T-helper 1 cell treated with Interleukin-12 subunit alpha and Interleukin-12 subunit beta and Interleukin-4 antibody, amounts not matched to agents 30 μg/mL and 1 μg/mL, for 36 hours (primary cell): ENCODE measurements around the gene TMEM182.

ENCODE experiments used
- H3K27ac Mint-ChIP-seq: one replicate; pipeline ENCODE4 v1.8.0; 2021; ENCODE audit warnings: mild to moderate bottlenecking, mixed read lengths
- H3K27me3 Mint-ChIP-seq: one replicate; pipeline ENCODE4 v1.8.0; 2021; ENCODE audit warnings: low read depth, mixed read lengths
- H3K36me3 Mint-ChIP-seq: one replicate; pipeline ENCODE4 v1.8.0; 2021; ENCODE audit warnings: low read depth, mixed read lengths
- H3K4me1 Mint-ChIP-seq: one replicate; pipeline ENCODE4 v1.8.0; 2021; ENCODE audit warnings: low read depth, mixed read lengths
- H3K4me3 Mint-ChIP-seq: one replicate; pipeline ENCODE4 v1.8.0; 2021; ENCODE audit warnings: mild to moderate bottlenecking, moderate library complexity, mixed read lengths
- H3K9me3 Mint-ChIP-seq: one replicate; pipeline ENCODE4 v1.8.0; 2021; ENCODE audit warnings: mixed read lengths

TMEM182 gene

GRCh38 chr2:102749938-102750337, 11.9 kb upstream of the TMEM182 start:
- H3K4me3 Mint-ChIP-seq = no peak overlapping the region
- no peaks in the 10 kb centered on the region for H3K36me3 Mint-ChIP-seq
- no peaks in the 10 kb centered on the region for H3K4me1 Mint-ChIP-seq
- no peak overlapping the region for H3K27ac Mint-ChIP-seq
- H3K27me3 Mint-ChIP-seq = peaks cover 6% of the 10 kb centered on the region
- no peaks in the 10 kb centered on the region for H3K9me3 Mint-ChIP-seq

DNA sequence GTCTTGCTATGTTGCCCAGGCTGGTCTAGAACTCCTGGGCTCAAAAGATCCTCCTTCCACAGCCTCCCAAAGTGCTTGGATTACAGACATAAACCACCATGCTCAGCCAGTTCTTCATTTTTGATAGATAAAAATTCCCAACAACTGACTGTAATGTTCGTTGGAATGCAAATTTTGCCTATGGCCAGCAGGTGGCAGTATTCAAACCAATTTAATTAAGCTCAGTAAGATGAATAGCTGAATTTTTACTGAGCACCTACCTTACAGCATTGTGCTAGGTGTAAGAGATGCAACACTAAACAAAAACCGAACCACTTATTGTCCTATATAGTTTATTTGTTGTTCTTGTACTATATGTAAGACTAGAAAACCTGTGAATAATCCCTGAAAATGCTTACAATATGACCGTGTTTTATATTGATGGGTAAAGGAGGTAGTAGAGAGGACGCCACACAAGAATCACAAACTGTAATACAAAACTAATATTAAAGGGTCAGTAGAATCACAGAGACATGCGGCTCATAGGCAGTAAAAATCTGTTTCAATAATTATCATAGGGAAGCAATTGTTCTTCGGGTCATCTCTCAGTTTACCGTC, 8.2 kb upstream of the TMEM182 start:
- Mint-ChIP-seq H3K4me1 (no peaks in the 10 kb centered on the region), H3K27ac (no peak overlapping the region), H3K4me3 (no peak overlapping the region), H3K9me3 (no peaks in the 10 kb centered on the region), H3K36me3 (no peaks in the 10 kb centered on the region), H3K27me3 (no peaks in the 10 kb centered on the region)

DNA sequence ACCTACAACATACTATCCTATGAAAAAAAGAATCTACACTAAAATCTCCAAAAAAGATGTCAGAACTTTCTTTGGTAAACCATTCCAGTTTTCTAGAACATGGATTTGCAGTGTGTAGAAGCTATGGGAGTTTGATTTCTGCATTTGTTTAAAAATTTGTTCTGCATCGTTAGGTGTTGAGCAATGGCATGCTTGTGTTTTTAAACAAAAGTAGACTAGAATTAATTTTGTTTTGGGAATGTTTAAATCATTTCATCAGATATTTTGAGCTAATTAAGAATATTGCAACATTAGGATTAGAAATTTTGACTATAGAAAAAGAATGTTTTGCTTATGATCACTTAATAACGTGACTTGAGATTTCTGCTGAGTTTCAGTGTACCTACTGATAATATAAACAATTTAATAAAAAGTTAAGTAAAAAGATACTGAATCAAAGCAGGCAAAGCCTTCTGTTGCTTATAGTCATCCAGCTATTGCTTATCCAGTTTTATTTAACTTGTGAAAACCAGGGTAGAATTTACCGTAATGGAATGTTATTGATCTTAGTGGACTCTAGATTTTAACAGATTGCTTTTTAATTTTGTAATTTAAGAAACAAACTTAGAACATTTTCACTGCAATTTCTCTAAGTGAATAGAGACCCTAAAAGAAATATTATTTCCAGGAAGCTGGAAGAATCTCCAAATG, 7.2 kb upstream of the TMEM182 start:
- Mint-ChIP-seq H3K36me3 (no peaks in the 10 kb centered on the region), H3K27me3 (no peaks in the 10 kb centered on the region), H3K4me1 (no peaks in the 10 kb centered on the region), H3K9me3 (no peaks in the 10 kb centered on the region), H3K4me3 (no peak overlapping the region), H3K27ac (no peak overlapping the region)

DNA sequence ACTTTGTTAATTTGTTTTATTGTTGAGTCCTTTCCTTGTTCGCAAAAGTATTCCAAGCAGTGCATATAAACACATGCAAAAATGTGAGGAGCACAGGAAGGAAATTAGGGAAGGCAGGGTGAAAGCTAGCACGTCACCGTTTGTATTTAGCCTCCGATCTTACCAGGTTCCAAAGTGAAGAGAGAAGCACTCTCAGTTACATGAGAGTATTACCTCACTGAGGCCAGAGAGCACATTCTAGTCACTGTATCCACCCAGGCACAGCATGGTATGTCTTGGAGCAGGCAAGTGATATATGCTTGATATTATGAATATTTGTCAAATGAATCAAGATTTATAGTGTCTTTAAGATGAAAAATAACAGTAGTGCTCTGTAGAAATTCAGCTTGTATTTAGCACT, 6.5 kb upstream of the TMEM182 start:
- Mint-ChIP-seq H3K27ac (no peak overlapping the region), H3K36me3 (no peaks in the 10 kb centered on the region), H3K9me3 (no peaks in the 10 kb centered on the region), H3K4me3 (no peak overlapping the region), H3K27me3 (no peaks in the 10 kb centered on the region), H3K4me1 (no peaks in the 10 kb centered on the region)

DNA sequence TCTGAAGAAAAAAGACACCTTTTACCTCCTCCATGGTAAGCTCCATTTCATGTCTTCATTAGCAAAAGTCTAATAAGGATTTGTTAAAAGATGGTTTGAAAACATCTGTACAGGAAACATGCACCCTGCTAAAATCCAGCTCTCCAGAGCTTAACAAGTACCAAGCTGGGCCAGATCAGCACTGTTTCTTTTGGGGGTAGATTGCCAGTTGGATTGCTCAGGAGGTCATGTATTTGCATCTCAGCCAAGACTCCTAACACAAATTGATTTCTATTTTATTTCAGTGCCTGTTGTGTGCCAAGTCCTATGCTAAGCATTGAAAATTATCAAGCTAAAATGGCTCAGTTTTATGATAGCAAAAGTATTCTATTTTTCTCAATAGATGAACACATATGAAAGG, 3.4 kb upstream of the TMEM182 start:
- Mint-ChIP-seq H3K27me3 (no peaks in the 10 kb centered on the region), H3K9me3 (no peaks in the 10 kb centered on the region), H3K4me3 (no peak overlapping the region), H3K27ac (no peak overlapping the region), H3K4me1 (no peaks in the 10 kb centered on the region), H3K36me3 (no peaks in the 10 kb centered on the region)

DNA sequence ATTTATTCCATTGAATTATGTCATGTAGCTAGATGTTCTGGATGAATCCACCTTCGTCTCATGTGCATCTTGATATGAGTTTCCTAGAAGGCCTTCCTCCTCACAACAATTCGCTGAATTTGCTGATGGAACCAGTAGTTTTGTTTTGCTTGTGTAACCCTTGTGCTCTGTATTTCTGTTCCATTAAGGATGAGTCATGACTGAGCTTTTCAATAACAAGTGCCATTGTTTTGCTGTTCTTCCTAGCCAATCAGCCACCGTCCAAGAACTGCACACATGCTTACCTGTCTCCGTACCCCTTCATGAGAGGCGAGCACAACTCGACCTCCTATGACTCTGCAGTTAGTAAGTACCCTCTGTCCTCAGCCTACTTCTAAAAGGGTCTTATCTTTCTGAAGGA, 2.3 kb downstream of the TMEM182 start:
- Mint-ChIP-seq H3K4me1 (no peaks in the 10 kb centered on the region), H3K36me3 (no peaks in the 10 kb centered on the region), H3K9me3 (no peaks in the 10 kb centered on the region), H3K4me3 (no peak overlapping the region), H3K27me3 (no peaks in the 10 kb centered on the region), H3K27ac (no peak overlapping the region)

DNA sequence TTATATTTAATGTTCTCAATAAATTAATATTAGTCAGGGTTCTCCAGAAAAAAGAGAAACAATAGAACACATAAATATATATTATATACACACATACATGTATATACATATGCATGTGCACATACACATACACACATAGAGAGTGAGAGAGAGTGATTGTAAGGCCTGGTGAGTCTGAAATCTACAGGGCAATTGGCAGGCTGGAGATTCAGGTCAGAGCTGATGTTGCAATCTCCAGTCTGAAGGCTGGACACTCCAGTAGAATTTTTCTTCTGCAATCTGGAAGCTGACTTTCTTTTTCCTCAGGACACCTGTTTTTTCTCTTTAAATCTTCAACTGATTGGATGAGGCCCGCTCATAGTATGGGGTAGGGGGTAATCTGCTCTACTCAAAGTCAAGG, 3.2 kb downstream of the TMEM182 start:
- Mint-ChIP-seq H3K27ac (no peak overlapping the region), H3K9me3 (no peaks in the 10 kb centered on the region), H3K4me1 (no peaks in the 10 kb centered on the region)

DNA sequence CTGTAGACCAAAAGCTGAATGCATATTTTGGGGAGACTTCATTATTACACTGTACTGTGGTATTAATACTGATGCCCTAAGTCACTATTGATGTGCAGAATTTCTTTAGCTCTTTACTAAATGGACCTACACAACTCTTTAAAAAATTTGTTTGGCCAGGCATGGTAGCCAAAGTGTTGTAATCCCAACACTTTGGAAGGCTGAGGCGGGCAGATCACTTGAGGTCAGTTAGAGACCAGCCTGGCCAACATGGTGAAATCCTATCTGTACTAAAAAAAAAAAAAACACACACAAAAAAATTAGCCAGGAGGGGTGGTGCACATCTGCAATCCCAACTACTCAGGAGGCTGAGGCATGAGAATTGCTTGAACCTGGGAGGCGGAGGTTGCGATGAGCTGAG, 6.4 kb downstream of the TMEM182 start:
- Mint-ChIP-seq H3K27me3 (no peaks in the 10 kb centered on the region), H3K9me3 (no peaks in the 10 kb centered on the region), H3K36me3 (no peaks in the 10 kb centered on the region), H3K4me3 (no peak overlapping the region), H3K27ac (no peak overlapping the region), H3K4me1 (no peaks in the 10 kb centered on the region)

More for the DNA sequence above, 3.2 kb downstream of the TMEM182 start:
- no peaks in the 10 kb centered on the region for H3K27me3 Mint-ChIP-seq
- H3K36me3 Mint-ChIP-seq = no peaks in the 10 kb centered on the region
- H3K4me3 Mint-ChIP-seq = no peak overlapping the region

- Mint-ChIP-seq H3K4me3 (no peak overlapping the region), H3K4me1 (no peaks in the 10 kb centered on the region), H3K27ac (no peak overlapping the region), H3K36me3 (no peaks in the 10 kb centered on the region), H3K9me3 (no peaks in the 10 kb centered on the region), H3K27me3 (no peaks in the 10 kb centered on the region)
These were observed 7.1 kb downstream of the TMEM182 start for GRCh38 chr2:102768892-102769291.

GRCh38 chr2:102770506-102770905, 8.7 kb downstream of the TMEM182 start:
- H3K36me3 Mint-ChIP-seq = no peaks in the 10 kb centered on the region
- no peaks in the 10 kb centered on the region for H3K9me3 Mint-ChIP-seq
- no peak overlapping the region for H3K27ac Mint-ChIP-seq
- no peaks in the 10 kb centered on the region for H3K4me1 Mint-ChIP-seq
- H3K4me3 Mint-ChIP-seq = no peak overlapping the region
- no peaks in the 10 kb centered on the region for H3K27me3 Mint-ChIP-seq

- Mint-ChIP-seq H3K36me3 (no peaks in the 10 kb centered on the region), H3K9me3 (no peaks in the 10 kb centered on the region), H3K4me3 (no peak overlapping the region), H3K27ac (no peak overlapping the region), H3K27me3 (no peaks in the 10 kb centered on the region), H3K4me1 (no peaks in the 10 kb centered on the region)
These were observed 9.3 kb downstream of the TMEM182 start for GRCh38 chr2:102771114-102771513.

DNA sequence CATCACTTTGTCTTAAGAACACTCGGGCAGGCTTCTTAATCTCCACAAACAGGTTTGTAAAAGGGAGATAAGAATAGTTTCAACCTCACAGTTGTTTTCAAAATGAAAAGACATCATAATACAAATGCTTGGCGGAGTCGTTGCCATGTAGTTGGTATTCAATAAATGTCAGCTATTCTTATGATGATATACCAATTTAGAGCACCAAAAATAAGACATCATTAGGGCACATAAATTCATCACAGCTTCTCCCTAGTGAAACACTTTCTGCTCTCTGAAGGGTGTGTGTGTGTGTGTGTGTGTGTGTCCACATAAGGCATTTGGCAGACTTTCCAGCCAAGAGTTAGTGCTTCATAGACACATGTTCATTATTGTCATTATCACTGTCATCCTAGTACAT, 10.8 kb downstream of the TMEM182 start:
- Mint-ChIP-seq H3K27ac (no peak overlapping the region), H3K36me3 (no peaks in the 10 kb centered on the region)

DNA sequence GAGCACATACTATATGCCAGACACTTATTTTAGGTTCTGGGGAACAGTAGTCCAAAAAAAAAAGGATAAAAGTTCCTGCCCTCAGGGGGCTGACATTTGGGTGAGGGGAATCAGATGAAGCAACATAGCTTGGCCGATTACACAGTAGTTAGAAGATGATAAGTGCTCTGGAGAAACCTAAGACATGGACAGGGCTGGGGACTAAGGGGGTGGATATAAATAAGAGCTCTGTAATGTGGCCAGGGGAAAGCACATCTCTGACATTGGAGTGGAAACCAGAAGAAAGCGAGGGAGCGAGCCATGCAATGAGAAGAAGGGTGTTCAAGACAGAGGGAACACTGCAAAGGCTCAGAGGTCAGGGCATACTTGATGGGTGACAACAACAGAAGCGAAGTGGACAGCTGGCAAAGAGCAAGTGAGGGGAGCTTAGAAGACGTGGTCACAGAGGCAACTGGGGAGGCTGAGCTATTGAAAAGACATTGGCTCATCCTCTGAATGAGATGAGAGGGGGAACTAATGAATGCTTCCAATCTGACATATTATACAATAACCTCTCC, 11.4 kb downstream of the TMEM182 start:
- Mint-ChIP-seq H3K9me3 (no peaks in the 10 kb centered on the region), H3K36me3 (no peaks in the 10 kb centered on the region), H3K4me3 (no peak overlapping the region), H3K4me1 (no peaks in the 10 kb centered on the region), H3K27ac (no peak overlapping the region), H3K27me3 (no peaks in the 10 kb centered on the region)

More for the DNA sequence above, 10.8 kb downstream of the TMEM182 start:
- no peaks in the 10 kb centered on the region for H3K9me3 Mint-ChIP-seq
- H3K4me3 Mint-ChIP-seq = no peak overlapping the region
- no peaks in the 10 kb centered on the region for H3K4me1 Mint-ChIP-seq
- H3K27me3 Mint-ChIP-seq = no peaks in the 10 kb centered on the region

GRCh38 chr2:102778260-102778659, 16.4 kb downstream of the TMEM182 start:
- Mint-ChIP-seq H3K9me3 (no peaks in the 10 kb centered on the region), H3K4me3 (no peak overlapping the region), H3K36me3 (no peaks in the 10 kb centered on the region), H3K27ac (no peak overlapping the region), H3K4me1 (no peaks in the 10 kb centered on the region), H3K27me3 (peaks cover 5% of the 10 kb centered on the region)

DNA sequence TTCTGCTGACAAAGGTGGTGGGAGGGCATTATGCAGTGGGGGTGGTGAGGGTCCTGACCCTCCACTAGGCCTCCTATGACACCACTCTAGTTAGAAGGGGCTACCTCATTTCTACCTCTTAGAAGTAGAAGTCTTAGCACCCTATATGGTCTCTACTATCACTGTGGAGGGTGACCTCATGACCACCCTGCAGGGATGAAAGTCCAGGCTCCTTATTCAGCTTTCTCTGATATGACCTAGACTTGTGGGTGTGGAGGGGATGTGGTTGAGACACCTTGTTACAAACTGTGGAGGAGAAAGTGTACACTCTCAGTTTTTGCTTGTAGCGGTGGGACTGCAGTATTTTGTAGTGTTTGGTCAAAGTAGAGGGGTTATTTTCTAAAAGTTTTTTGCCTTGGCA, 18.6 kb downstream of the TMEM182 start:
- Mint-ChIP-seq H3K4me3 (no peak overlapping the region), H3K4me1 (no peaks in the 10 kb centered on the region), H3K27ac (no peak overlapping the region)

More for the DNA sequence above, 18.6 kb downstream of the TMEM182 start:
- no peaks in the 10 kb centered on the region for H3K36me3 Mint-ChIP-seq
- peaks cover 5% of the 10 kb centered on the region for H3K27me3 Mint-ChIP-seq
- H3K9me3 Mint-ChIP-seq = no peaks in the 10 kb centered on the region
